Neural crest cell (in vitro differentiated cells): Measurements from ENCODE around the gene ANKRD60. TPM values are rescaled to one million over a fixed set of nuclear protein-coding genes. Genes with fewer than 3 reads are reported as not detected.

ENCODE experiments used
- DNase-seq: peaks from one replicate; pipeline ENCODE4 v3.0.0; 2021; ENCODE audit warnings: low read depth, mixed read lengths, low spot score
- H3K27ac Mint-ChIP-seq: one replicate; pipeline ENCODE4 v1.8.0; 2021; ENCODE audit warnings: mild to moderate bottlenecking, mixed read lengths; ENCODE audit not compliant: unreplicated experiment
- H3K27me3 Mint-ChIP-seq: 2 replicates; pipeline ENCODE4 v1.8.0; 2021; ENCODE audit warnings: low read depth, mild to moderate bottlenecking, mixed read lengths
- H3K36me3 Mint-ChIP-seq: 2 replicates; pipeline ENCODE4 v1.8.0; 2021; ENCODE audit warnings: low read depth, mild to moderate bottlenecking, mixed read lengths
- H3K4me1 Mint-ChIP-seq: 2 replicates; pipeline ENCODE4 v1.8.0; 2021; ENCODE audit warnings: mixed read lengths
- H3K4me3 Mint-ChIP-seq: one replicate; pipeline ENCODE4 v1.8.0; 2021; ENCODE audit warnings: mild to moderate bottlenecking, mixed read lengths
- H3K9me3 Mint-ChIP-seq: 2 replicates; pipeline ENCODE4 v1.8.0; 2021; ENCODE audit warnings: mixed read lengths
- total RNA-seq: library from RNA; stranded (reverse); gene quantifications from 2 replicates; pipeline ENCODE4 v1.2.1, GENCODE V29; 2021
- TF ChIP-seq, protein P1 (sequence below): fragments of 200-600 bp; sonication (generic); conservative IDR thresholded peaks from 2 replicates; pipeline ENCODE4 v1.5.0; 2021; ENCODE audit warnings: antibody characterized with exemption, mild to moderate bottlenecking

The ANKRD60 gene
- total RNA-seq, 1 donor from 2014 or later: not detected

DNA sequence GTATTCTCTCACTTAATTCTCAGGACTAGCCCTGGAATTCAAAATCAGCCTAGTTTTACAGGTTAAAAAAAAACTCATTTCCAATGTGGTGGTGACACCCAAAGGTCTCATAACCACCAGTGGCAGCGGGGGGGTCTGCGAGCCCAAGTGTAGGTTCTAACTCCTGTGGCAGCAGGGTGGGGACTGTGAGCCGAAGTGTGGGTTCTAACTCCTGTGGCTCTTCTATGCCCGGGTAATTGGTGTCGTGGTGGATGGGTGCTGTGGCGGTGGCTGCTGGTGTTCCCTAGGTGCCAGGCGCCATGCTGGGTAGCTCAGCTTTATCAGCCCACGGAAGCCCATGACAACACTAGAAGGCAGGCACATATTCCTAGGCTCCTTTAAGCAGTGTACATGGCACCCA, 4.9 kb upstream of the ANKRD60 start:
- Mint-ChIP-seq H3K4me1 (peaks cover 20% of the 10 kb centered on the region), H3K9me3 (no peaks in the 10 kb centered on the region), H3K4me3 (no peak overlapping the region), H3K27ac (no peak overlapping the region), H3K27me3 (peaks cover 73% of the 10 kb centered on the region), H3K36me3 (peaks cover 2% of the 10 kb centered on the region)
- no peak for DNase-seq
- TF ChIP-seq, protein P1, sequence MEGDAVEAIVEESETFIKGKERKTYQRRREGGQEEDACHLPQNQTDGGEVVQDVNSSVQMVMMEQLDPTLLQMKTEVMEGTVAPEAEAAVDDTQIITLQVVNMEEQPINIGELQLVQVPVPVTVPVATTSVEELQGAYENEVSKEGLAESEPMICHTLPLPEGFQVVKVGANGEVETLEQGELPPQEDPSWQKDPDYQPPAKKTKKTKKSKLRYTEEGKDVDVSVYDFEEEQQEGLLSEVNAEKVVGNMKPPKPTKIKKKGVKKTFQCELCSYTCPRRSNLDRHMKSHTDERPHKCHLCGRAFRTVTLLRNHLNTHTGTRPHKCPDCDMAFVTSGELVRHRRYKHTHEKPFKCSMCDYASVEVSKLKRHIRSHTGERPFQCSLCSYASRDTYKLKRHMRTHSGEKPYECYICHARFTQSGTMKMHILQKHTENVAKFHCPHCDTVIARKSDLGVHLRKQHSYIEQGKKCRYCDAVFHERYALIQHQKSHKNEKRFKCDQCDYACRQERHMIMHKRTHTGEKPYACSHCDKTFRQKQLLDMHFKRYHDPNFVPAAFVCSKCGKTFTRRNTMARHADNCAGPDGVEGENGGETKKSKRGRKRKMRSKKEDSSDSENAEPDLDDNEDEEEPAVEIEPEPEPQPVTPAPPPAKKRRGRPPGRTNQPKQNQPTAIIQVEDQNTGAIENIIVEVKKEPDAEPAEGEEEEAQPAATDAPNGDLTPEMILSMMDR: no peak

DNA sequence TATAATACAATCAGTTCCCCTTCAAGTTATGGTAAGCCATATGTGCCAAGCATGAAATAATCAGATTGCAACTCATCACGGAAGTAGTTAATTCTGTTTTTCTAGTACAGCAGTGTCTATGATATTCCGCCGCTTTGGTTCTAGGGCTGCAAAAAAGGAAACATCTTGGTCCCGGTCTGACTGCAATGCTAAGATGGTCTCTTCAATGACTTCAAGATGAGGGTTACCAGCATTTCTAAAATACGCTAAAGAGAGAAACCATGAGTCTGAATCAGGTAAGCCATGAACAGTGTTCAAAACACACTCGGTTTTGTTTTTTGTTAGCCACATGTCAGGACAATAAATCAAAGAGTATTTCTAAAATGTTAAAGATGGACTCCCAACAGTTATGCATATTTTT, 3.2 kb upstream of the ANKRD60 start:
- Mint-ChIP-seq H3K4me3 (no peak overlapping the region), H3K9me3 (peaks cover 4% of the 10 kb centered on the region), H3K27ac (no peak overlapping the region), H3K27me3 (peaks cover 82% of the 10 kb centered on the region), H3K36me3 (peaks cover 5% of the 10 kb centered on the region), H3K4me1 (peaks cover 14% of the 10 kb centered on the region)
- DNase-seq: no peak
- TF ChIP-seq, protein P1: no peak

DNA sequence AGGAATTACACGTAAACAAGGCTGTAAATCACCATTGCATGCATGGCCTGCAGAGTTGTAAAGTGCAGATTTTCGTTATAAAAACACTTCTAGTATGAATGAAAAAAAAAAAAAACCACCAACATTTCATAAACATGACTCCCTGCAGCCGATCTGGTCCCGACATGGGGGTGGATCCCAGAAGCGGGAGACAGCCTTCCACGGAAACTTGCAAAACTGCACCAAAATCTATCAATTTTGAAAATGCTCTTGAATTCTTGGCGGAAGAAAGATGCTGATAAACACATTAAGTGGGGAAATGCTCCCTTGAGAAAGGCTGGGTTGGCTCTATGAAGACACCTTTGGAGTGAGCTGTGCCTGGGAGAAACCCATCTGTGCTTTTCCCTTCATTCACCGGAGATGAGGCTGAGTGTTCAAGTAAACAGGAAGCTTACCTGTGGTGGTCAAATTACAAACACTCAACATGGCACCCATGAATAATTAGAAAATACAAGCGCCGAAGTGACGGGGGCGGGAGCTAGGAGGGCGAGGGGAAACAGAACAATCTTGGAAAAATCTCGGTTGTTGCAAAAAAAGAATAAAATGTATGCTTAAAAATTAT, 845 bp upstream of the ANKRD60 start:
- Mint-ChIP-seq H3K27me3 (peaks cover 84% of the 10 kb centered on the region), H3K9me3 (peaks cover 6% of the 10 kb centered on the region), H3K27ac (no peak overlapping the region), H3K4me1 (peaks cover 9% of the 10 kb centered on the region), H3K36me3 (peaks cover 7% of the 10 kb centered on the region), H3K4me3 (peak overlapping the region; percentile 74)
- TF ChIP-seq, protein P1: no peak
- DNase-seq: no peak

DNA sequence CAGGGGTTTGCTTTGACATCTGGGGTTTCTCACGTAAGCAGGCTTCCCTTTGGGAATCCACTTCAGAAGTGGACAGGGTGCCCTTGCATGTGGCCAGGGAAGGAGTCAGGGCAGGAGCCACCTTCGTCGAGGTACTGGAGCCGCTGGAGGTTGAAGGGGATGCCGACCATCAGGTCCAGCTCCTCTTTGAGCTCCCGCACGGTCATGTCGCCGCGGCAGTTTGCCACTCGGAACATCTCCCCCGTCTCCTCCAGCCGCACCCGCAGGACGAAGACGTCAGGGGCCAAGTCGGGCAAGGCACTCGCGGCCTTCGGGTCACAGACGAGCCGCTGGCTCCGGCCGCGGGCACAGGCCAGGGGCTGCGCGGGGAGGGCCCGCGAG, 360 bp downstream of the ANKRD60 start:
- Mint-ChIP-seq H3K9me3 (peaks cover 6% of the 10 kb centered on the region), H3K27me3 (peaks cover 90% of the 10 kb centered on the region), H3K27ac (no peak overlapping the region)

DNA sequence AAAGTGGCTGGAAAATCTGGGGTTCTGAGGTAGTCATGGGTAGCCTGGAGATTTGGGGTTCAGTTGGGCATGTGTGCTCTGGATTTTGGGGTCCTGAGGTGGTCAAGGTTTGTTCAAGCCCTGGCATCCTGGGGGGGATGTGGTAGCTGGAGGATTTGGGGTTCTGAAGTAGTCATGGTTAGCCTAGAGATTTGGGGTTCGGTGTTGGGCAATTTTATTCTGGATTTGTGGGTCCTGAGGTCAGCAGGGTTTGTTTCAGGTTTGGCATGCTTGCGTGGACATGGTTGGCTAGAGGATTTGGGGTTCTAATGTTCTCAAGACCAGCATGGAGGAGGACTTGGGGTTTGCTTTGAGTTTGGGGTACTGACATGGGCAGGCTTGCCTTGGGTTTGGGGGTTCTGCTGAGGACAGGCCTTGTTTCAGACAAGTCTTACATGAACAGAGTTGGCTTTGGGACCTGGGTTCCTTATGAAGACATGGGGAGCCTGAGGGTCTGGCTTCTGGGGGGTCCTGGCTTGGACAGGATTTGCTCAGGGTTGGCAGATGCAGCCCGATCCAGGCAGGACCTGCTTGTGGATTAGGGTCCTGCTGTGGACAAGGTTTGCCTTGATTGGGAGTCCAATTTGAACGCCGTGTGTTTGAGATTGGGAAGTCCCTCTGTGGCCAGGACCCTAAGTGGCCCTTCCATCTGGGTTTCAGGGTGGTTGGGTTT, 906 bp downstream of the ANKRD60 start:
- Mint-ChIP-seq H3K4me3 (peak overlapping the region; percentile 45), H3K4me1 (peaks cover 9% of the 10 kb centered on the region), H3K27ac (no peak overlapping the region), H3K9me3 (peaks cover 6% of the 10 kb centered on the region), H3K36me3 (peaks cover 5% of the 10 kb centered on the region), H3K27me3 (peaks cover 93% of the 10 kb centered on the region)
- TF ChIP-seq, protein P1: no peak
- no peak for DNase-seq

More for the DNA sequence above, 360 bp downstream of the ANKRD60 start:
- TF ChIP-seq, protein P1: no peak
- peaks cover 5% of the 10 kb centered on the region for H3K36me3 Mint-ChIP-seq
- no peak overlapping the region for H3K4me3 Mint-ChIP-seq
- DNase-seq: no peak
- H3K4me1 Mint-ChIP-seq: peaks cover 9% of the 10 kb centered on the region
